Measurements from ENCODE around the gene COX4I1. TPM values are rescaled to one million over a fixed set of nuclear protein-coding genes. Genes with fewer than 3 reads are reported as not detected.

Gene COX4I1
- total and polyA plus RNA-seq, 9 of the 15 experiments (the other 6 are each of a cell fraction or from before 2014, with no cell fraction given), result 651 to 2,356 (median 1,032) TPM

GRCh38 chr16:85799497-85800320 lies at the start of gene COX4I1, which contains the start of gene EMC8 (continued):
- TF ChIP-seq SNAPC5 (CRISPR knock-in tag; IDR thresholded peaks at IDR 0.05) (no peak), VEZF1 (CRISPR knock-in tag; IDR thresholded peaks at IDR 0.05) (0 out of 2 replicates have a peak, but pooled peaks have one; percentile 28), BACH1 (tag; IDR thresholded peaks at IDR 0.05) (no peak), EP400 (IDR thresholded peaks at IDR 0.05) (peak; percentile 87; the same call in 1 of the 2 replicates), ZHX1 (conservative IDR thresholded peaks at IDR 0.05; ENCODE audit: low read length) (no peak), RBM22 (IDR thresholded peaks at IDR 0.05; ENCODE audit: low read depth, low read length, poor library complexity, severe bottlenecking) (no peak), MXD1 (CRISPR knock-in tag; IDR thresholded peaks at IDR 0.05; ENCODE audit: borderline replicate concordance, poor library complexity, severe bottlenecking) (no peak), MTF1 (CRISPR knock-in tag; IDR thresholded peaks at IDR 0.05; ENCODE audit: borderline replicate concordance) (no peak), ZNF76 (CRISPR knock-in tag; IDR thresholded peaks at IDR 0.05; ENCODE audit: borderline replicate concordance) (peak; percentile 85), MBD1 (CRISPR knock-in tag; IDR thresholded peaks at IDR 0.05) (no peak), MTA1 (IDR thresholded peaks at IDR 0.05; ENCODE audit: borderline replicate concordance) (no peak), ZNF785 (CRISPR knock-in tag; IDR thresholded peaks at IDR 0.05) (no peak), SUPT5H (IDR thresholded peaks at IDR 0.05) (peak; percentile 95), ZZZ3 (IDR thresholded peaks at IDR 0.05) (no peak), U2AF1 (optimal IDR thresholded peaks at IDR 0.05; ENCODE audit: low read depth, low read length) (peak; percentile 87), POLR2H (tag; IDR thresholded peaks at IDR 0.05; ENCODE audit: low read depth) (peak; percentile 38; the same call in 1 of the 2 replicates), SREBF1 (IDR thresholded peaks at IDR 0.05; ENCODE audit: borderline replicate concordance, low read depth, low read length) (no peak), DMBX1 (CRISPR knock-in tag; IDR thresholded peaks at IDR 0.05; ENCODE audit: borderline replicate concordance) (no peak), ZNF217 (CRISPR knock-in tag; IDR thresholded peaks at IDR 0.05) (no peak), ELK3 (CRISPR knock-in tag; IDR thresholded peaks at IDR 0.05) (no peak)
